GM12878 (cell line): ENCODE data around the gene PIM2. TPM values are rescaled to one million over a fixed set of nuclear protein-coding genes. Genes with fewer than 3 reads are reported as not detected.

Source experiments
- BACH1 ChIP-seq: fragments of 450-650 bp; IDR thresholded peaks from 2 replicates; pipeline ENCODE4 v1.6.1; 2017; ENCODE audit warnings: mild to moderate bottlenecking, borderline replicate concordance
- CBX3 ChIP-seq: fragments of 200-600 bp; sonication (generic); IDR thresholded peaks from 2 replicates; pipeline ENCODE4 v1.6.1; 2016; ENCODE audit warnings: low read depth, borderline replicate concordance
- CTCF ChIP-seq, 3 experiments: IDR thresholded peaks in 2 of 3; conservative IDR thresholded peaks in 1 of 3; 2 replicates each; pipeline ENCODE4 v1.5.1; 2011; ENCODE audit warnings: low read depth in 3 of 3, low read length in 3 of 3, mild to moderate bottlenecking in 3 of 3, control low read depth in 2 of 3, moderate library complexity in 2 of 3, inconsistent platforms in 1 of 3, mixed read lengths in 1 of 3; ENCODE audit not compliant: control insufficient read depth in 2 of 3, insufficient read depth in 1 of 3; ENCODE audit errors: extremely low read depth in 1 of 3
- DPF2 ChIP-seq: fragments of 450-650 bp; IDR thresholded peaks from 2 replicates; pipeline ENCODE4 v1.6.1; 2017; ENCODE audit warnings: mild to moderate bottlenecking
- EP300 ChIP-seq, 2 experiments: fragments of 150-350 bp in 1 of 2; IDR thresholded peaks; 2 replicates each; pipeline ENCODE4 v1.6.1; 2011 to 2012; ENCODE audit warnings: low read depth in 2 of 2, low read length in 2 of 2, borderline replicate concordance in 1 of 2, improper control_type of control experiment in 1 of 2, inconsistent platforms in 1 of 2; ENCODE audit not compliant: control insufficient read depth in 1 of 2
- GABPA ChIP-seq: IDR thresholded peaks from 2 replicates; pipeline ENCODE4 v1.6.1; 2014; ENCODE audit warnings: antibody characterized with exemption, low read depth, mild to moderate bottlenecking, inconsistent platforms
- GATAD2B ChIP-seq: fragments of 450-650 bp; conservative IDR thresholded peaks from 2 replicates; pipeline ENCODE4 v1.6.1; 2017; ENCODE audit warnings: low read depth, mild to moderate bottlenecking, moderate library complexity
- IKZF1 ChIP-seq: fragments of 450-650 bp; conservative IDR thresholded peaks from 2 replicates; pipeline ENCODE4 v1.6.1; 2017; ENCODE audit warnings: antibody characterized with exemption, mild to moderate bottlenecking
- IKZF2 ChIP-seq, 2 experiments: fragments of 450-650 bp; IDR thresholded peaks; 2 replicates each; pipeline ENCODE4 v1.6.1; 2017; ENCODE audit warnings: mild to moderate bottlenecking in 2 of 2, moderate library complexity in 2 of 2
- JUND ChIP-seq: IDR thresholded peaks from 2 replicates; pipeline ENCODE4 v1.6.1; 2012; ENCODE audit warnings: low read depth, mild to moderate bottlenecking, low read length, improper control_type of control experiment, moderate library complexity
- NKRF ChIP-seq: fragments of 450-650 bp; conservative IDR thresholded peaks from 2 replicates; pipeline ENCODE4 v1.6.1; 2017; ENCODE audit warnings: mild to moderate bottlenecking, moderate library complexity
- NR2C1 ChIP-seq: fragments of 450-650 bp; IDR thresholded peaks from 2 replicates; pipeline ENCODE4 v1.6.1; 2017; ENCODE audit warnings: antibody characterized with exemption, mild to moderate bottlenecking, moderate library complexity
- RELB ChIP-seq: fragments of 450-650 bp; IDR thresholded peaks from 2 replicates; pipeline ENCODE4 v1.6.1; 2017; ENCODE audit warnings: low read depth, mild to moderate bottlenecking, moderate library complexity
- RFX5 ChIP-seq: IDR thresholded peaks from 2 replicates; pipeline ENCODE4 v1.6.1; 2011; ENCODE audit warnings: low read depth, low read length, improper control_type of control experiment
- SIX5 ChIP-seq: IDR thresholded peaks from 2 replicates; pipeline ENCODE4 v1.6.1; 2011; ENCODE audit warnings: mild to moderate bottlenecking, low read depth, low read length, moderate library complexity; ENCODE audit not compliant: severe bottlenecking
- SMC3 ChIP-seq: IDR thresholded peaks from 2 replicates; pipeline ENCODE4 v1.6.1; 2011; ENCODE audit warnings: low read length, improper control_type of control experiment, borderline replicate concordance
- SPI1 ChIP-seq: IDR thresholded peaks from 2 replicates; pipeline ENCODE4 v1.6.1; 2011; ENCODE audit warnings: low read depth, mild to moderate bottlenecking, low read length, moderate library complexity, borderline replicate concordance; ENCODE audit not compliant: insufficient read depth
- SRF ChIP-seq, 2 experiments: IDR thresholded peaks; 2 replicates each; pipeline ENCODE4 v1.6.1; 2011; ENCODE audit warnings: low read depth in 2 of 2, low read length in 2 of 2, mild to moderate bottlenecking in 1 of 2, moderate library complexity in 1 of 2
- STAT1 ChIP-seq: fragments of 450-650 bp; conservative IDR thresholded peaks from 2 replicates; pipeline ENCODE4 v1.6.1; 2014; ENCODE audit warnings: antibody characterized with exemption, mild to moderate bottlenecking
- TCF12 ChIP-seq: IDR thresholded peaks from 2 replicates; pipeline ENCODE4 v1.6.1; 2011; ENCODE audit warnings: low read depth, mild to moderate bottlenecking, low read length
- WRNIP1 ChIP-seq: IDR thresholded peaks from 2 replicates; pipeline ENCODE4 v1.6.1; 2011; ENCODE audit warnings: low read depth, low read length, improper control_type of control experiment, borderline replicate concordance
- ZBTB33 ChIP-seq: fragments of 450-650 bp; IDR thresholded peaks from 2 replicates; pipeline ENCODE4 v1.6.1; 2017; ENCODE audit warnings: mild to moderate bottlenecking
- ZNF622 ChIP-seq: fragments of 450-650 bp; IDR thresholded peaks from 2 replicates; pipeline ENCODE4 v1.6.1; 2017; ENCODE audit warnings: mild to moderate bottlenecking, inconsistent platforms
- polyA plus RNA-seq, 11 experiments: library from polyadenylated mRNA; depleted of rRNA in 4 of 11; unstranded in 6 of 11; stranded (reverse) in 5 of 11; fragments of >200 nt; fragmentation: Nextera tagmentation in 4 of 11; fragmentation: Illumina TruSeq in 1 of 11; extraction: Ambion mirVana in 4 of 11; extraction: Trizol in 1 of 11; gene quantifications; 1 replicate in 1 of 11; 2 replicates in 10 of 11; pipeline versions ENCODE4 v1.2.1 to v1.2.3, GENCODE V29; 2011 to 2016; ENCODE audit warnings: inconsistent platforms in 2 of 11, missing spikeins in 2 of 11, low read depth in 1 of 11
- total RNA-seq, 4 experiments: library from RNA; depleted of rRNA in 3 of 4; stranded (reverse); fragments of >200 nt in 3 of 4; fragmentation: Illumina TruSeq in 1 of 4; extraction: Trizol in 1 of 4; gene quantifications; 2 replicates each; pipeline versions ENCODE4 v1.2.1 to v1.2.3, GENCODE V29; 2013 to 2021

Gene PIM2
- total and polyA plus RNA-seq, 10 of the 15 experiments (the other 5 are each of a cell fraction or from before 2014, with no cell fraction given) = 19.2 to 96.8 (median 32.3) TPM

GRCh38 chrX:48939524-48940228 is 20.9 kb upstream of the PIM2 start (continued):
- peak in 1 of 2 experiments; percentile 65; a peak in 1 of 4 replicates for TF ChIP-seq SRF (IDR thresholded peaks at IDR 0.05; ENCODE audit: low read depth in 2 of 2, low read length in 2 of 2)
- no peak for TF ChIP-seq SIX5
- TF ChIP-seq STAT1 = no peak
- TF ChIP-seq RELB = 0 out of 2 replicates have a peak, but pooled peaks have one; percentile 17
- TF ChIP-seq NKRF = no peak
- no peak for TF ChIP-seq ZBTB33
- TF ChIP-seq NR2C1 = no peak
- peak; percentile 72; the same call in 1 of the 2 replicates for TF ChIP-seq GATAD2B
- TF ChIP-seq SMC3 = no peak
- TF ChIP-seq GABPA = no peak
- TF ChIP-seq ZNF622 = no peak
- TF ChIP-seq SPI1 = no peak
- TF ChIP-seq TCF12 = peak; percentile 82
- TF ChIP-seq WRNIP1 = no peak
- peak; percentile 40 to 60; a peak in 3 of 4 replicates for TF ChIP-seq EP300 (IDR thresholded peaks at IDR 0.05; ENCODE audit: borderline replicate concordance in 1 of 2, control insufficient read depth in 1 of 2, low read depth in 2 of 2, low read length in 2 of 2)
- TF ChIP-seq JUND = no peak
- TF ChIP-seq IKZF2 (IDR thresholded peaks at IDR 0.05) = peak; percentile 69; a peak in 3 of 4 replicates
- TF ChIP-seq IKZF1 = peak; percentile 61
- 0 out of 2 replicates have a peak, but pooled peaks have one; percentile 21 for TF ChIP-seq BACH1
- TF ChIP-seq CBX3 = no peak
- TF ChIP-seq DPF2 = 0 out of 2 replicates have a peak, but pooled peaks have one; percentile 30
- no peak for TF ChIP-seq RFX5
- no peak for TF ChIP-seq CTCF (IDR thresholded peaks at IDR 0.05 in 2 of 3, conservative IDR thresholded peaks at IDR 0.05 in 1 of 3; ENCODE audit: control insufficient read depth in 2 of 3, extremely low read depth in 1 of 3, insufficient read depth in 1 of 3, low read depth in 3 of 3, low read length in 3 of 3)
